GM12872 (cell line): ENCODE measurements around the gene MFSD12.

ENCODE experiments used
- TF ChIP-seq, protein P1 (sequence below): IDR thresholded peaks from 3 replicates; pipeline ENCODE4 v1.5.1; 2011; ENCODE audit warnings: low read depth, mild to moderate bottlenecking, low read length, moderate library complexity; ENCODE audit not compliant: insufficient read depth

Gene MFSD12

DNA sequence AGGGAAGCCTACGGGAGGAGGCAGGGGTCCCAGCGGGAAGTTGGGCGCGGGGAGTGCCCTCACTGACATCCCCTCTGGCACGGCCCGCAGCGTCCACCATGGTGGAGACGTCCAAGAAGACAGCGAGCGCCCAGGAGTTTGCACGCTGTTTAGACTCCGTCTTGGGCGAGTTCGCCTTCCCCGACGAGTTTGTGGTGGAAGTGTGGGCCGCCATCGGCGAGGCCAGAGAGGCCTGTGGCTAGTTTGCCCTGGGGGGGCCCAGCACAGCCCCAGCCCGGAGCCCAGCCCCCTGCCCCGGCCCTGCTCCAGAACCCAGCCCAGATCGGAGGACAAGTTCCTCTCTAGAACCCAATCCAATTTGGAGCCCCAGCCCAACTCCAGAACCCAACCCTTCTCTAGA is 32.6 kb upstream of the MFSD12 start:
- TF ChIP-seq, protein P1, sequence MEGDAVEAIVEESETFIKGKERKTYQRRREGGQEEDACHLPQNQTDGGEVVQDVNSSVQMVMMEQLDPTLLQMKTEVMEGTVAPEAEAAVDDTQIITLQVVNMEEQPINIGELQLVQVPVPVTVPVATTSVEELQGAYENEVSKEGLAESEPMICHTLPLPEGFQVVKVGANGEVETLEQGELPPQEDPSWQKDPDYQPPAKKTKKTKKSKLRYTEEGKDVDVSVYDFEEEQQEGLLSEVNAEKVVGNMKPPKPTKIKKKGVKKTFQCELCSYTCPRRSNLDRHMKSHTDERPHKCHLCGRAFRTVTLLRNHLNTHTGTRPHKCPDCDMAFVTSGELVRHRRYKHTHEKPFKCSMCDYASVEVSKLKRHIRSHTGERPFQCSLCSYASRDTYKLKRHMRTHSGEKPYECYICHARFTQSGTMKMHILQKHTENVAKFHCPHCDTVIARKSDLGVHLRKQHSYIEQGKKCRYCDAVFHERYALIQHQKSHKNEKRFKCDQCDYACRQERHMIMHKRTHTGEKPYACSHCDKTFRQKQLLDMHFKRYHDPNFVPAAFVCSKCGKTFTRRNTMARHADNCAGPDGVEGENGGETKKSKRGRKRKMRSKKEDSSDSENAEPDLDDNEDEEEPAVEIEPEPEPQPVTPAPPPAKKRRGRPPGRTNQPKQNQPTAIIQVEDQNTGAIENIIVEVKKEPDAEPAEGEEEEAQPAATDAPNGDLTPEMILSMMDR, result no peak

GRCh38 chr19:3589439-3589838 is 32.1 kb upstream of the MFSD12 start:
- TF ChIP-seq, protein P1, result no peak

DNA sequence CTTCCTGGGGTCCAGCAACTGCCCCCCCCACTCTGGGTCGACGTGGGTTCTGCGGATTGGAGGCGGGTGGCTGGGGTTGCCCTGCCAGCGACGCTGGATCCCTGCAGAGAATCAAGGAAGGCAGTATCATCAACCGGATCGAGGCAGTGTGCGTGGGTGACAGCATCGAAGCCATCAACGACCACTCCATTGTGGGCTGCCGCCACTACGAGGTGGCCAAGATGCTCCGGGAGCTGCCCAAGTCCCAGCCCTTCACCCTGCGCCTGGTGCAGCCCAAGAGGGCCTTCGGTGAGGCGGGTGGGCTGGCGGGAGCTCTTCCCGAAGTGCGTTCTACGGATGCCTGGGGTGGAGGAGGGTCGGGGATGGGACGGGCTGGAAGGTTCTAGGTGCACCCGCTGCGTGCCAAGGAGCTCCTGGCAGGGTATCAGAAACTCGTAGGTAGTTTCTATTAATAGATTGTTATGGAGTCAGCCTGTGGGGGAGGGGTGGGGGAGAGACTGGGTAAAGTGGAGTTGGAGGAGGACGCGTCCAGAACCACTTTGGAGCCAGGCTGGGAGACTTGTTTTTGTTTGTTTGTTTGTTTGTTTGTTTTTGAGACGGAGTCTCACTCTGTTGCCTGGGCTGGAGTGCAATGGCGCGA is 29.4 kb upstream of the MFSD12 start:
- TF ChIP-seq, protein P1, result no peak

DNA sequence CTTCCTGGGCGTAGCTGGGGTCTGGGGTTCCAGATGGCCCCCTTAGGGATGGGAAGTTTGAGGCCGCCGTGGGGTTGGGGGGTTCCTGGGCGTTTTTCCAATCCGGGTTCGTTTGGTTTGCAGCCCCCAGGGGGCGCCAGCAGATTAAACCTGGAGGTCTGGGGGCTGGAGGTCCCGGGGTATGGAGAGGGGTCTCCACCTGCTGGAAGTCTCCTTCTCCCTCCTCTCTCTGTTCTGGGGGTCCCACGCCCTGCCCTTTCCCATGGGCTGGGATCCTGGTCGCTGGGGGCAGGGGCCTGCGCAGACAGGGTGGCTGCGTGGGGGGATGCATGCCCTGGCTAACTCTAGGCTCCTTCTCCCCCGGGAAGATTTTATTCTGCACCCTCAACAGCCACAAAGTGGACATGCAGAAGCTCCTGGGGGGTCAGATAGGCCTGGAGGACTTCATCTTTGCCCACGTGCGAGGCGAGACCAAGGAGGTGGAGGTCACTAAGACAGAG is 28.8 kb upstream of the MFSD12 start:
- TF ChIP-seq, protein P1, result peak; percentile 61

- TF ChIP-seq, protein P1, result no peak
Observed at GRCh38 chr19:3585301-3586126, 28.1 kb upstream of the MFSD12 start, which contains the start of gene GIPC3. Gene GIPC3 (plus strand): TSS chr19:3585478. CDS start chr19:3585598, 120 bp downstream.

- TF ChIP-seq, protein P1, result no peak
Observed at GRCh38 chr19:3580156-3580934, 23.0 kb upstream of the MFSD12 start.

DNA sequence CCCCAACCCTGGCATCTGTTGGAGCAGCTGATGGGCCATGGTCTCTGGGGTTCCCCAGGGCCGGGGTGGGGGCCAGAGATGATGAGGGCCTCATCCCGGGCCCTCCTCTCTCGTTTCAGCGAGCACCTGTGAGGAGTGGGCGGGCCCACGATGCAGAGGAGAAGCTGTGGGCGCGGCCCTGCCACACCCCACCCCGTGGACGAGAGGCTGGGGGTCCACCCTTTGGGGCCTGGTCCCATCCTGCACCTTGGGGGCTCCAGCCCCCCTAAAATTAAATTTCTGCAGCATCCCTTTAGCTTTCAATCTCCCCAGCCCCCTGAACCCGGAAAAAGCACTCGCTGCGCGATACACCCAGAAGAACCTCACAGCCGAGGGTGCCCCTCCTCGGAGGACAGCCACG is 21.0 kb upstream of the MFSD12 start:
- TF ChIP-seq, protein P1, result no peak
